Measurements from ENCODE around the gene POLR2F. TPM values are rescaled to one million over a fixed set of nuclear protein-coding genes. Genes with fewer than 3 reads are reported as not detected.

Gene POLR2F
- total RNA-seq (2014; rRNA removed; shearing (Covaris generic)) = 53.1 and 68.1 TPM in 2 replicates

GRCh38 chr22:37953437-37954179, at the start of gene POLR2F, which contains the start of gene C22orf23:
Gene POLR2F, plus strand, starts transcription at chr22:37953699. Its CDS starts 89 bp downstream, at chr22:37953788.
Gene C22orf23, minus strand, starts transcription at chr22:37953601. Its CDS starts 452 bp downstream, at chr22:37953149.
- peak; percentile 83 for DNase-seq (ENCODE audit: low spot score)

- peak; percentile 93 for DNase-seq (ENCODE audit: low spot score)
Measured at GRCh38 chr22:37904572-37905533, 48.6 kb upstream of the POLR2F start.

- peak; percentile 55 for DNase-seq (ENCODE audit: low spot score)
Measured at GRCh38 chr22:37905534-37906363, 47.8 kb upstream of the POLR2F start, which contains the start of gene MICALL1. Gene MICALL1, plus strand, starts transcription at chr22:37906297. Its CDS starts 126 bp downstream, at chr22:37906423.

GRCh38 chr22:37906364-37907008, 47.0 kb upstream of the POLR2F start:
- no peak for DNase-seq (ENCODE audit: low spot score)

DNA sequence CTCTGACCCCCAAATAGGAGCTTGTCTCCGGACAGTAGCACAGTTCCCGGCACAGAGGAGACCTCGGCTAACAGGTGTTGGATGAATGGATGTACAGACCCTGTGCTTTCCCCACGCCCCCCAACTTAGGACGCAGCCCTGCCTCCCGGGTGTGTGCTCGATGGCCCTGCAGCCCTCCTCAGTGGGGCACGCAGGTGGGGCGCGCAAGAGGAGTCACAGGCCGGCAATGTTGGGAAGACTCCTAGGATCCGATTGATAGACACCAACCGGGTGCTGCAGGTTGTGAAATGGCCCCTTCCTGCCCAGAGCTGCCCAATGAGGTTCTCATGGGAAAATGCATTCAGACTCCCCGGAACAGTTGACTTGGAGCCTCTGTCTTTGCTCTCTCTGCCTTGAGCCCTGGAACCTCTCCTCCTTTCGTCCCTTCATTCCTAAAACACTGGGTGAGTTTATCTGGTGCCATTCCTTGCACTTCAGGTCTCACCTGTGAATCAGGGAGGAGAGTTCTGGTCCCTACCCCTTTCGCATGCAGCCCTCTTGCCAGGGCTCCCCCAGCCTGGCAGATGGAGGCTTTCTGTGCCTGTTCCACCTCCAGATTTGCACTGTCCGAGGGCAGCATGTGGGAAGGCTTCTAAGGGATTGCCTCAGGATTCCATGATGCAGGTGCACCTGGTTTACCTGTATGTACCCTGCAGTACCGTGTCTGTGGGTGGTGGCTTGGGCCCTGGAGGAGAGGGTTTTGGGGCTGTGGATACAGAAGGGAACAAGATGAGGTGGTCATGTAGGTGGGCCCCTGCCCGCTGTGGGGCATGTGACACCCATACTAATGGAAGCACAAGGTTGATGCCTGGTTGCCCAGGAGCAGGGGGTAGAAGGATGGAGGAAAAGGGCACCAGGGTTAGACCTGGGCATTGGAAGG, 46.2 kb upstream of the POLR2F start:
- no peak for DNase-seq (ENCODE audit: low spot score)

DNA sequence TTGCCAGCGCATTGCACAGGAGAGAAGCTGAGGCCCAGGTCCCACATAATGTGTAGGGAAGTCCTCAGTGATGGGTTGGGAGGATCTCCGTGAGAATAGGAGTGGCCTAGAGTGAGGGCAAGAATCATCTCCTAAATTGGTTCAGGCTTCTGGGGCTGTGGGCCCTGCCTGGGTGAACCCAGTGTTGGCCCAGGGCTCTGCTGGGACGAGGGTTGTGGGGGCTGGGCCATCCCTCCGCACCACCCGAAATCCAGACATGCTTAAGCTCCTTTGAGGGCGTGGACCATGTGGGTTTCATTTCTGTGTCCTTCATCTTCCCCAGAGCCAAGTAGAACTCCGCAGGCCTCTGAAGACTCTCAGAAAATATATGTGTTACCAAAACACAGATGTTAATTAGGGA, 43.7 kb upstream of the POLR2F start:
- DNase-seq (ENCODE audit: low spot score) = no peak

GRCh38 chr22:37910890-37911672, 42.4 kb upstream of the POLR2F start:
- DNase-seq (ENCODE audit: low spot score) = no peak

- no peak for DNase-seq (ENCODE audit: low spot score)
Measured at GRCh38 chr22:37911697-37912096, 41.8 kb upstream of the POLR2F start.

DNA sequence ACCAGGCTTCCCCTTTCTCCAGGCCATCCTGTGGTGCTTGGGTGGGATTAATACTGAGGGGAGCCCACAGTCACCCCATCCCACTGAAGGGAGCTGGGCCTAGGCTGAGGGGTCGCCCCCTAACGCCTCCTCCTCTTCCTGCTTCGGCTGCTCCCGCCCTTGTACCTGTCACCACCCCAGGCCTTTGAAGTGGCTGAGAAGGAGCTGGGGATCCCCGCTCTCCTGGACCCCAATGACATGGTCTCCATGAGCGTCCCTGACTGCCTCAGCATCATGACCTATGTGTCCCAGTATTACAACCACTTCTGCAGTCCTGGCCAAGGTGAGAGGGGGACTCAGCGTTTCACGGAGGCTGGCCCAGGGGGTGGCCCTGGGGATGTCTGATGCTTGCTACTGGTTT, 41.3 kb upstream of the POLR2F start:
- DNase-seq (ENCODE audit: low spot score) = no peak

GRCh38 chr22:37913233-37913721, 40.2 kb upstream of the POLR2F start:
- no peak for DNase-seq (ENCODE audit: low spot score)

DNA sequence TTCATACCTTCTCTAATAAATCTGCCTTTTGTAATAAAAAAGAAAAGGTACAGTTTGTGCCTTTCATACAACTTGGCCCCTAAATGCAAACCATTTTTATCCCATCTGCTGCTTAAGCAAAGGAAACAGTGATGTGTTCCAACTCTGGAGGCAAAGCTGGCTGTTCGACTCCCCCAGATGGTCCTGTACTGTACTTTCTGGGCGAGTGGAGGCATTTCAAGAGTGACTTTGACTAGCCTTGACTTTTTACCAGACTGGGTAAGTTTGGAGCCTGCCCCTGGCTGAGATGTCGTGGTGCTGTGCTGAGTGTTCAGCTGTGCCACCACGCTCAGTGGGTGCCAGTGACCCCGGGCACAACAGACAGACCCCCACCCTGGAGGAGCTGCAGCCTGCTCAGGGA, 37.2 kb upstream of the POLR2F start:
- DNase-seq (ENCODE audit: low spot score) = no peak

- no peak for DNase-seq (ENCODE audit: low spot score)
Measured at GRCh38 chr22:37917874-37918548, 35.5 kb upstream of the POLR2F start.

DNA sequence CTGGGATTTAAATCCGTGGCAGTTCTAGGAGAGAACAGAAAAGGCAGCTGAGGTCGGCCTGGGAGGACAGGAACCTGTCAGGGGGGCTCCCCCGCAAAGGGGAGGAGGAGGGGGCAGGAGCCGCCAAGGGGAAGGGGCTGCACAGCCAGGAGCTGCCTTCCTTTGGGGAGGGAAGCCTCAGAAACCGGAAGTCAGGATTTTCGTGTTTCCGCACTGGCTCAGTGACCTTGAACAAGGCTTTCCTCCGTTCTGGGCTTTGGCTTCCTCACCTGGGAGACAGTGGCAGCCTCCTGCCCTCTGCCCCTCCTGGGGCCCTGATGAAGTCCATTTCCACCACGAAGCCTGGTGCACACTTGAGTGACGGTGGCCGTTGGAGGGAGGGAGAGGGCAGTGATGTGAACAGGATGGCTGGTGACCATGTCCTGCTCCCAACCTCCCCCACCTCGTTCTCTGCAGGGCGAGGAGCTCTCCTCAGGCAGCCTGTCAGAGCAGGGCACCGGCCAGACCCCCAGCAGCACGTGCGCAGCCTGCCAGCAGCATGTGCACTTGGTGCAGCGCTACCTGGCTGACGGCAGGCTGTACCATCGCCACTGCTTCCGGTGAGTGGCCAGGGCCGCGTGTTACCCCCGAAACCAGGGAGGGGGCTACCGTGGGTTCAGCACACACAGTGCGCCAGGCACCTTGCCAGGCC, 34.8 kb upstream of the POLR2F start:
- no peak for DNase-seq (ENCODE audit: low spot score)

GRCh38 chr22:37920126-37920525, 33.4 kb upstream of the POLR2F start:
- DNase-seq (ENCODE audit: low spot score) = no peak

DNA sequence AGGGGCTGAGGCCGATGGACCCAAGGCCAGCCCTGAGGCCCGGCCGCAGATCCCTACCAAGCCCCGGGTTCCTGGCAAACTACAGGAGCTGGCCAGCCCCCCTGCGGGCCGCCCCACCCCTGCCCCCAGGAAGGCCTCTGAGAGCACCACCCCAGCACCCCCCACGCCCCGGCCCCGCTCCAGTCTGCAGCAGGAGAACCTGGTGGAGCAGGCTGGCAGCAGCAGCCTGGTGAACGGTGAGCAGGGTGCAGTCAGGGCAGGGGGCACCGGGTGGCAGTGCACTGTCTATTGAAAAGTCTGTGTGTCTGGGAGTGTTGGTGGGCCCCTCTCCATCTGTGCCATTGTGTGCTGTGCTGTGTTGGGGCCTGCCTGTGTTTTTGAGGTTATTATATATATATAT, 31.3 kb upstream of the POLR2F start:
- no peak for DNase-seq (ENCODE audit: low spot score)

- no peak for DNase-seq (ENCODE audit: low spot score)
Measured at GRCh38 chr22:37923927-37924326, 29.6 kb upstream of the POLR2F start.

GRCh38 chr22:37924386-37925065, 29.0 kb upstream of the POLR2F start:
- DNase-seq (ENCODE audit: low spot score) = no peak

All from A172 (cell line).